ENCODE measurements around the gene MORN1.
"Not testable (repeated sequence)": the region's sequence is repeated elsewhere in the genome, so short reads cannot be mapped to it uniquely, and the experiment has no call there.

MORN1 gene

GRCh38 chr1:2334883-2335534 lies 56.3 kb downstream of the MORN1 start:
- no peak for DNase-seq

DNA sequence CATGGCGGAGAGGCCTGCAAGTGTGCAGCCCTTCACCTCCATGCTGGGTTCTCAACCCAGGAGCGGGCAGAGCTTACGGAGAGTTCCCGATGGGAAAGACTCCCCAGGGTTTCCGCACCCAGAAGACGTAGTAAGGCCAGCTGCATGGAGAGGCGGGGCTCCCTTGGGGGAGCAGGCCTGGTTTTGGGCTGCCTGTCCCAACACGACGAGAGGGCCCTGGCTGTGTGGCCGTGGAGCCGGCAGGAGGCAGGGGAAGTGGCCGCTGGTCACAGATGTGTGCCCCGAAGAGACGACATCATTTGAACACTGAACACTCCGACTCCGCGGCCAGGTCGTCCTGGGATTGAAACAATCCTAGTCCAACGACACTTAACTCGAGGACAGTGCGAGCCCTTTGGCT lies 57.0 kb downstream of the MORN1 start:
- DNase-seq, result no peak

- DNase-seq, result not testable (repeated sequence)
Observed at GRCh38 chr1:2331580-2331979, 59.8 kb downstream of the MORN1 start.

GRCh38 chr1:2331200-2331544 lies 60.2 kb downstream of the MORN1 start:
- DNase-seq, result no peak

GRCh38 chr1:2330519-2331199 lies 60.7 kb downstream of the MORN1 start:
- no peak for DNase-seq

GRCh38 chr1:2330035-2330434 lies 61.3 kb downstream of the MORN1 start:
- no peak for DNase-seq

- DNase-seq, result no peak
Observed at GRCh38 chr1:2328676-2329455, 62.5 kb downstream of the MORN1 start.

GRCh38 chr1:2327841-2328240 lies 63.5 kb downstream of the MORN1 start:
- no peak for DNase-seq

DNA sequence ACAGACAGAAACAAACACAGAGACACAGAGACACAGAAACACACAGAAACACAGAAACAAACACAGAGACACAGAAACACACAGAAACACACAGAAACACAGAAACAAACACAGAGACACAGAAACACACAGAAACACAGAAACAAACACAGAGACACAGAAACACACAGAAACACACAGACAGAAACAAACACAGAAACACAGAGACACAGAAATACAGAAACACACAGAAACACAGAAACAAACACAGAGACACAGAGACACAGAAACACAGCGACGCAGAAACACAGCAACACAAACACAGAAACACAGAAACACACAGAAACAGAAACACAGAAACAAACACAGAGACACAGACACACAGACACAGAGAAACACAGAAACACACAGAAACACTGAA lies 64.2 kb downstream of the MORN1 start:
- DNase-seq, result not testable (repeated sequence)

GRCh38 chr1:2326524-2326923 lies 64.8 kb downstream of the MORN1 start:
- no peak for DNase-seq

DNA sequence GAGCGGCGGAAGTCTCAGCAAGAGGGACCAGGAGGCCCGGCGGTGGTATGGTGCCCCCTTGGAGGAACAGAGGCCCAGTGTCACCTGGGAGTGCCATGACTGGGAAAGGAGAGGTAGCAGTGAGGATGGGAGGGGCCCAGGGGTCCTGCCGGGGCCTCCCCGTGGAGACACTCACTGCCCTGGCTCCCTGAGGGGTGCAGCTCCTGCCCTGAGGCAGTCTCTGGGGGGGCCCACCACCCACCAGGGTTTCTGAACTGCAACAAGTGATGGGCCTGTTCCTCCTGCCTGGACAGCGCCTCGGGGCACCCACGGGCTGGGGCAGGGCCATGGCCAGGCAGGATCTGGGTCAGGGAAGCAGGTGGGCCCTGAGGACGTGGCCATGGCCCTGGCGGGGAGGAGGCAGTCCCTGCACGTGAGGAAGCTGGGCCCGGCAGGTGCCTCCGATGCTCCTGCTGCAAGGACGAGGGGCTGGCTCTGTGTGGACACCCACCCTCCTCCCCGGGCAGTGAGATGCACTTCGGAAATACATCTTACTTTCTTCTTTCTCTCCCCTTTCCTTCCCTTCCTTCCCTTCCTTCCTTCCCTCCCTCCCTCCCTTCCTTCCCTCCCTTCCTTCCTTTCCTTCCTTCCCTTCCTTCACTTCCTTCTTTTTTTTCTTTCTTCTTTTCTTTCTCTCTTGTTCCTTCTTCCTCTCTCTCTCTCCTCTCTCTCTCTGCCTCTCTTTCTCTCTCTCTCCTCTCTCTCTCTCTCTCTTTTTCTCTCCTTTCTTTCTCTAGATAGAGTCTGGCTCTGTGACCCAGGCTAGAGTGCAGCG lies 66.6 kb downstream of the MORN1 start:
- no peak for DNase-seq

DNA sequence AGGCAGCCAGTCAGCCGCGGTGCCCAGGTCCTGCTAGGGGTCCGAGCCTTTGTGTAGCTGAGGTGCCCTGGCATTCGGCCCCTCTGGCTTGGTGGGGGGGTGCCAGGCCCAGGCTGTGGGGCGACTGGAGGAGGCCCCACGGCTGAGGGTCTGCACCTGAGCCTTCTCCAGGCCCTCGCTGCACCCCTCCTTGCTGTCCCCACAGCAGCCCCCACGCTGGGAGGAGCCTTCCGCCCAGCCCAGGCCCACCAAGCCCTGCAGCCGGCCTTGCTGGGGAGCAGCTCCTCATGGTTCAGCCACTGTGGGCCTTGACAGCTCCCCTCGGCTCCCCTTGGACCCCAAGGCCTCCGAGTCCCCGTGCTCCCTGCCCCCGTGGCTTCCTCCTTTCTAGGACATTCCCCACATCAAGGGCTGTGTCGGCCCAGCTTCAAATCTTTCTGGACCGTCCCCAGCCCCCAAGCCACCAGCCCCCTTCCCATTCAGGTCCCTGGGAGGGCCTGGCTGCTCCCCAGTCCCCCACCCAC lies 67.8 kb downstream of the MORN1 start:
- no peak for DNase-seq

- DNase-seq, result no peak
Observed at GRCh38 chr1:2322581-2323211, 68.7 kb downstream of the MORN1 start.

GRCh38 chr1:2322065-2322571 lies 69.2 kb downstream of the MORN1 start:
- DNase-seq, result no peak

- no peak for DNase-seq
Observed at GRCh38 chr1:2320760-2321667, 70.3 kb downstream of the MORN1 start.

DNA sequence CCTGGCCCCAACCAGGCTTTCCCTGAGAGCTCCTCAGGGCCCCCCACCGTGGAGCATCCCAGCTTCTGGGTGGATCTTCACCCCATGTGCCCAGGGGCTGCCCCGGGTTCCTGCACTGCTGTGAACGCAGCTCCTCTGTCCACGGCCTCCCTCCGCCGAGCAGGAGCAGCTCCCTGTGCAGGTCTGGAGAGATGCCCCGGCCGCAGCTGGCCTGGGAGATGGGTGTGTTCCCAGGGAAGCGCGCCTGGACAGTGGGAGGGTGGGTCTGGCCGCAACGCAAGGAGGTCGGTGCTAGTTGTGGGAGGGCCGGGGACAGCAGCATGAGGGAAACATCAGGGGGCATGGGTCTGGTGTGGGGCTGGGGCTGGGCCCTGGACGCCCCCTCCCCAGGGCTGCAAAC lies 71.3 kb downstream of the MORN1 start:
- no peak for DNase-seq

- DNase-seq, result no peak
Observed at GRCh38 chr1:2319291-2319690, 72.1 kb downstream of the MORN1 start.

GRCh38 chr1:2318314-2319278 lies 72.8 kb downstream of the MORN1 start:
- DNase-seq, result no peak

DNA sequence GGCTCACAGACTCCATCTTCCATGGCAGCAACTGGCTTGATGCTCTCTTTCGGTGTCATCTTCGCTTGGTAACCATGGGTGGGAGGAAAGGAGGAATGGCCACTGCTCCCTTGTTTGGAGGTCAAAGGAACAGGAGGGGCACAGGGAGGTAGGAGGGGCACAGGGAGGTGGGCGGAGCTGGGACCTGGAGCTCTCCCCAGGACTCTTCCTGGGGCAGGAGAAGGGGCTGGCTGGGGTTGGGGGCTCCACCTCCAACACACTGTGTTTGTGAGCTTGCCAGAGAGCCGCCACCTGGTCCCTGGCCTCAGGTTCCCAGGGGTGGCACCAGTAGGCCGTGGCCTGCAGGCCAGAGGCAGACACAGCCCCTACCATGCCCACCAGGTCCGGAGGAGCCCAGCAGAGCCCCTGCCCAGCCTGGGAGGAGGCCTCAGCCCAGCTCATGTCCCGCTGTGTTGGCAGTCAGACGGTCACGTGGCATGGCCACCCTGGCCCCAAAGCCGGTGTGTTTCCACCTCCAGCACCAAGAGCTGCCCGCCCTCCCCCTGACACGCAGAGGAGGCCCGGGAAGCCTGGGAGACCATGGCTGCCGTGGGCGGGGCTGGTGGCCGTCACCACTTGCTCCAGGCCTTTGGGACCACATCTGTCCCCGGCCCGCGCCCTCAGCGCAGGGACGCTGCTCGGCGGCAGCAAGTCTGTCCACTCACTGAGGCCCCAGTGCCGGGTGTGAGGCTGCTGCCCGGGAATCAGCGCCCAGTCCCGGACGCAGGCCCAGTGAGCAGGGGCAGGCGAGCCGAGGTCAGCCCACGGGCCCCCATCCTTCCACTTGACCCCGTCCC lies 73.9 kb downstream of the MORN1 start:
- DNase-seq, result no peak
